Loucy (cell line): Measurements from ENCODE around the gene MLKL.

Source experiments
- CTCF ChIP-seq: fragments of 200-600 bp; sonication (generic); conservative IDR thresholded peaks from 2 replicates; pipeline ENCODE4 v1.5.1; 2014; ENCODE audit warnings: mild to moderate bottlenecking, antibody characterized with exemption, low read length
- EZH2phosphoT487 ChIP-seq: fragments of 200-600 bp; IDR thresholded peaks from 2 replicates; pipeline ENCODE4 v1.6.1; 2018; ENCODE audit warnings: antibody characterized with exemption, mild to moderate bottlenecking, moderate library complexity, borderline replicate concordance

DNA sequence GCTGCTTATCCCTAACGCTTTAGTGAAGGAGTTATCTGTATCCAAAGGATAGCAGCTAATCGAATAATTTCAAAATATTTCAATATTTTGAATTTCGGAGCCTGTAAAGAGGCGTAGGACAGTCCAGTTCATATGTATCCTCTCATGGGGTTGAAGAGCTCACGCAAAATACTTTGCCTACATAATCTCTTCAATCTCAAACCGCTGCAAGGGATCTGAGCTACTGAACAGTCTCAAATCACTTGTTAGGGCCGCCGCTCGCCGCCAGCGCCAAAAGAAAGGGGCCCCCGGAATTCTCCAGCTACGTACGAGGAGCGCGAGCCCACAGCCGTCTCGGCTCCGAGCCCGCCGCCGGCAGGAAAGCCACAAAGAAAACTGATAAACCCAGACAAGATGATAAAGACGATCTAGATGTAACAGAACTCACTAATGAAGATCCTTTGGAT, 33.4 kb downstream of the MLKL start:
- no peak for TF ChIP-seq CTCF
- TF ChIP-seq EZH2phosphoT487 = no peak
